Lower leg skin (tissue), 4 donors: ENCODE measurements around the gene HPD. TPM values are rescaled to one million over a fixed set of nuclear protein-coding genes. Genes with fewer than 3 reads are reported as not detected.

Experiments
- DNase-seq, 2 donors: peaks; one replicate each; pipeline ENCODE4 v3.0.0-alpha.2; 2019; ENCODE audit warnings: low spot score in 2 of 2
- H3K4me3 ChIP-seq: fragments of 200-600 bp; sonication (generic); 2 replicates; pipeline ENCODE4 v1.5.1; 2017; ENCODE audit warnings: mild to moderate bottlenecking, low read depth; ENCODE audit not compliant: poor library complexity, severe bottlenecking
- CTCF ChIP-seq, 3 donors: fragments of 450-650 bp; IDR thresholded peaks; one replicate each; pipeline ENCODE4 v1.5.1; 2016; ENCODE audit warnings: antibody characterized with exemption in 3 of 3, mild to moderate bottlenecking in 3 of 3, moderate library complexity in 2 of 3
- POLR2A ChIP-seq, 2 donors: fragments of 450-650 bp; IDR thresholded peaks; one replicate each; pipeline ENCODE4 v1.6.1; 2016 to 2017; ENCODE audit warnings: antibody characterized with exemption in 2 of 2, mild to moderate bottlenecking in 1 of 2, moderate library complexity in 1 of 2
- WGBS, 2 donors: methylation state at CpG; one replicate each; pipeline ENCODE4 v1.1.5; 2018; 5-methylcytosine and 5-hydroxymethylcytosine counted together
- intact Hi-C: fragments of 100-400 bp; cut with DNase I; formaldehyde crosslinking; loops from one replicate; pipeline ENCODE4 v1.15.0; 2023; ENCODE audit warnings: low total_unique reads
- total RNA-seq, 4 donors: library from RNA; depleted of rRNA; stranded (reverse); fragments of >200 nt; gene quantifications; one replicate each; pipeline ENCODE4 v1.1.0, GENCODE V29; 2016

The HPD gene
- total RNA-seq, 4 donors from 2014 or later: not detected

GRCh38 chr12:121828306-121828705, 30.4 kb downstream of the HPD start:
- TF ChIP-seq POLR2A (IDR thresholded peaks at IDR 0.05): no peak
- TF ChIP-seq CTCF (IDR thresholded peaks at IDR 0.05): no peak
- WGBS, 2 donors: 90 to 91% methylated on average over 8 of the region's 8 CpGs
- no peak overlapping the region for H3K4me3 ChIP-seq
- DNase-seq: no peak
- intact Hi-C loops: no loop called here

GRCh38 chr12:121827351-121828099, 31.1 kb downstream of the HPD start:
- intact Hi-C loops: no loop called here
- WGBS, 2 donors: 92 to 94% methylated on average over 43 to 48 of the region's 48 CpGs

GRCh38 chr12:121826318-121827150, 32.1 kb downstream of the HPD start:
- no peak for DNase-seq
- TF ChIP-seq POLR2A (IDR thresholded peaks at IDR 0.05) (no peak), CTCF (IDR thresholded peaks at IDR 0.05) (no peak)
- no peak overlapping the region for H3K4me3 ChIP-seq
- 86 to 87% methylated on average over 18 of the region's 18 CpGs for WGBS, 2 donors
- intact Hi-C loops: no loop called here

More at GRCh38 chr12:121827351-121828099, 31.1 kb downstream of the HPD start:
- no peak for DNase-seq
- TF ChIP-seq CTCF (IDR thresholded peaks at IDR 0.05): no peak
- TF ChIP-seq POLR2A (IDR thresholded peaks at IDR 0.05): no peak
- no peak overlapping the region for H3K4me3 ChIP-seq

- intact Hi-C loops: no loop called here
- no peak for DNase-seq
- WGBS, 2 donors: 91 to 92% methylated on average over 18 of the region's 18 CpGs
- TF ChIP-seq POLR2A (IDR thresholded peaks at IDR 0.05) (no peak), CTCF (IDR thresholded peaks at IDR 0.05) (no peak)
- no peak overlapping the region for H3K4me3 ChIP-seq
Observed at GRCh38 chr12:121825041-121825523, 33.6 kb downstream of the HPD start.

- intact Hi-C loops: no loop called here
- no peak for TF ChIP-seq POLR2A (IDR thresholded peaks at IDR 0.05)
- no peak for TF ChIP-seq CTCF (IDR thresholded peaks at IDR 0.05)
- 68 to 80% methylated on average over 6 to 12 of the region's 12 CpGs for WGBS, 2 donors
- no peak for DNase-seq
- H3K4me3 ChIP-seq: no peak overlapping the region
Observed at GRCh38 chr12:121823727-121824115, 34.9 kb downstream of the HPD start.
